Right ventricle myocardium superior (tissue), 1 donor: ENCODE results near the gene PANK2. TPM values are rescaled to one million over a fixed set of nuclear protein-coding genes. Genes with fewer than 3 reads are reported as not detected.

Source experiments
- ATAC-seq: fragments of 200-7000 bp; cut with Tn5 transposase; one replicate; pipeline ENCODE4 v1.9.1; 2020; ENCODE audit warnings: mild to moderate bottlenecking; ENCODE audit not compliant: poor library complexity
- DNase-seq: peaks from one replicate; pipeline ENCODE4 v3.0.0-alpha.2; 2020
- intact Hi-C: fragments of 100-400 bp; cut with DNase I; formaldehyde crosslinking; loops from one replicate; pipeline ENCODE4 v1.11.2; 2022
- total RNA-seq: library from RNA; stranded (reverse); fragmentation: NEBNext Ultra II Directional; extraction: Animal tissue kit (Norgen Biotek cat#: 25700); gene quantifications from one replicate; pipeline ENCODE4 v1.2.1, GENCODE V29; 2021
- donor health status: DM: no; HTN: yes; CAD: no; lungs with severe emphysema.

The PANK2 gene
- total RNA-seq, 1 donor from 2014 or later = 15.9 TPM

- no peak for DNase-seq
- ATAC-seq = no peak
- intact Hi-C loops = no loop called here
These were observed 27.2 kb downstream of the PANK2 start for GRCh38 chr20:3916364-3916763.

GRCh38 chr20:3919352-3919751 is 30.2 kb downstream of the PANK2 start:
- intact Hi-C loops = no loop called here
- ATAC-seq (no peak), DNase-seq (no peak)

- intact Hi-C loops = no loop called here
- ATAC-seq (no peak), DNase-seq (no peak)
These were observed 33.2 kb downstream of the PANK2 start for GRCh38 chr20:3922223-3922982.

- intact Hi-C loops = no loop called here
- DNase-seq (no peak), ATAC-seq (no peak)
These were observed 33.8 kb downstream of the PANK2 start for GRCh38 chr20:3922983-3923339.

- ATAC-seq (no peak), DNase-seq (no peak)
- intact Hi-C loops = no loop called here
These were observed 34.6 kb downstream of the PANK2 start for GRCh38 chr20:3923818-3924217.

- DNase-seq = peak; percentile 79
- ATAC-seq = peak; percentile 49
- intact Hi-C loops = no loop called here
These were observed 35.3 kb downstream of the PANK2 start for GRCh38 chr20:3924304-3925112.

GRCh38 chr20:3925113-3925695 is 36.0 kb downstream of the PANK2 start:
- intact Hi-C loops = no loop called here
- ATAC-seq (no peak), DNase-seq (no peak)

- no peak for ATAC-seq
These were observed 36.9 kb downstream of the PANK2 start for GRCh38 chr20:3925899-3926638.

GRCh38 chr20:3927486-3928291 is 38.5 kb downstream of the PANK2 start:
- DNase-seq (no peak), ATAC-seq (peak; percentile 4)
- intact Hi-C loops = no loop called here

More at GRCh38 chr20:3925899-3926638, 36.9 kb downstream of the PANK2 start:
- intact Hi-C loops = no loop called here
- no peak for DNase-seq

- ATAC-seq (no peak), DNase-seq (no peak)
- intact Hi-C loops = loop anchor here (5.0 to 10.0 kb wide), 2 partner anchors 37 to 135 kb away; no protein-coding TSS in a partner anchor
These were observed 40.5 kb downstream of the PANK2 start for GRCh38 chr20:3929713-3930060.

- DNase-seq = no peak
- no peak for ATAC-seq
- intact Hi-C loops = loop anchor here (5.0 to 10.0 kb wide), 2 partner anchors 38 to 134 kb away; no protein-coding TSS in a partner anchor
These were observed 41.3 kb downstream of the PANK2 start for GRCh38 chr20:3930265-3931206.

- intact Hi-C loops = loop anchor here (5.0 to 10.0 kb wide), 2 partner anchors 39 to 133 kb away; no protein-coding TSS in a partner anchor
- ATAC-seq = no peak
- no peak for DNase-seq
These were observed 42.5 kb downstream of the PANK2 start for GRCh38 chr20:3931664-3932063.

- DNase-seq (no peak), ATAC-seq (no peak)
- intact Hi-C loops = loop anchor here (5.0 to 10.0 kb wide), 2 partner anchors 40 to 133 kb away; no protein-coding TSS in a partner anchor
These were observed 43.1 kb downstream of the PANK2 start for GRCh38 chr20:3932277-3932676.

- no peak for ATAC-seq
- DNase-seq = no peak
- intact Hi-C loops = loop anchor here (5.0 to 10.0 kb wide), 2 partner anchors 40 to 132 kb away; no protein-coding TSS in a partner anchor
These were observed 43.5 kb downstream of the PANK2 start for GRCh38 chr20:3932681-3933080.

GRCh38 chr20:3933218-3933617 is 44.0 kb downstream of the PANK2 start:
- ATAC-seq (no peak), DNase-seq (no peak)
- intact Hi-C loops = loop anchor here (5.0 to 10.0 kb wide), 2 partner anchors 41 to 132 kb away; no protein-coding TSS in a partner anchor

GRCh38 chr20:3934624-3935023 is 45.4 kb downstream of the PANK2 start:
- DNase-seq = no peak
- peak; percentile 16 for ATAC-seq
- intact Hi-C loops = loop anchor here (5.0 to 10.0 kb wide), 2 partner anchors 42 to 130 kb away; no protein-coding TSS in a partner anchor
